HTERT RPE-1 (cell line): ENCODE measurements around the gene ZNF593OS.

Source experiments
- in situ Hi-C: fragments of 300-500 bp; cut with MboI; formaldehyde crosslinking; loops from 4 replicates; pipeline ENCODE4 v1.14.3; 2020; ENCODE audit warnings: low sequenced_read_pairs

The ZNF593OS gene

GRCh38 chr1:26171084-26172072 is at the start of gene ZNF593OS:
ZNF593OS (minus strand) TSS chr1:26171832; CDS start chr1:26171661, 171 bp downstream.
- in situ Hi-C loops: no loop called here

DNA sequence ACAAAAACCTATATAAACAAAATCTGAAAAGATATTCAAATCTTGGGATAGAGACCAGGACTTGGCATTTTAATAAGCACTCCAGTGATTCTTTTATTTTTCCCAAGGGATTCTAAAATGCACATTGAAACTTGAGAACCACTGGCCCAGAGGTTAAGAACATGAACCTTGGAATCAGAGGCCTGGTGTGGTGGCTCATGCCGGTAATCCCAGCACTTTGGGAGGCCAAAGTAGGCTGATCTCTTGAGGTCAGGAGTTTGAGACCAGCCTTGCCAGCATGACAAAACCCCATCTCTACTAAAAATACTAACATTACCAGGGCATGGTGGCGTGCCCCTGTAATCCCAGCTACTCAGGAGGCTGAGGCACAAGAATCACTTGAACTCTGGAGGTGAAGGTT is 49.5 kb upstream of the ZNF593OS start:
- in situ Hi-C loops: no loop called here

GRCh38 chr1:26220199-26220912 is 48.7 kb upstream of the ZNF593OS start:
- in situ Hi-C loops: no loop called here

DNA sequence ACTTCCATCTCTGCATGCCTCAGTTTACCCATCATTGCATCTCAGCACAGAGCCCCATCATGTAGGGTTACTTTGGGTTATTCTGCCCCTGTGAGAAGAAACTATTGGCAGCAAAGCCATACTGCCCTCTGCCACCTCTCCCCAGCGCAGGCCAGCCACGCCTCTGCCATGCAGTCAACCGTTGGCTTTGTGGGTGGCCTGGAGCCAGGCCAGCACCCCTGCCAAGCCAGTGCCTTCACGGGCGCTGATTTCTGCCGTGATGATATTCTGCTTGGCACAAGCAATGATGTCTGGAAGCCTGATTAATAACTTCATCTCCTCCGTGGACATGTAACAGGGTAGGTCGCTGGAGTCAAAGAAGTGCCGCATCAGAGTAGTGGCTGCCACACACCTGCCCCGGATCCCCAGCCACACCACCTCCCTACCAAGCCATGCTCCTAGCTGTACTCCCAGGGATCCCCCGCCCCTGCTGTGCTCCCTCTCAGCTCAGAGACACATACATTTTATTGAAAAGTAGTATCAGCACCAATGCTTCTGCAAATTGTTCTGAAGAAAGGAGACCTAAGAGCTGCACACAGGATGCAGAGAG is 47.4 kb upstream of the ZNF593OS start:
- in situ Hi-C loops: no loop called here

GRCh38 chr1:26215246-26215645 is 43.6 kb upstream of the ZNF593OS start:
- in situ Hi-C loops: no loop called here

GRCh38 chr1:26213335-26213905 is 41.8 kb upstream of the ZNF593OS start:
- in situ Hi-C loops: no loop called here

DNA sequence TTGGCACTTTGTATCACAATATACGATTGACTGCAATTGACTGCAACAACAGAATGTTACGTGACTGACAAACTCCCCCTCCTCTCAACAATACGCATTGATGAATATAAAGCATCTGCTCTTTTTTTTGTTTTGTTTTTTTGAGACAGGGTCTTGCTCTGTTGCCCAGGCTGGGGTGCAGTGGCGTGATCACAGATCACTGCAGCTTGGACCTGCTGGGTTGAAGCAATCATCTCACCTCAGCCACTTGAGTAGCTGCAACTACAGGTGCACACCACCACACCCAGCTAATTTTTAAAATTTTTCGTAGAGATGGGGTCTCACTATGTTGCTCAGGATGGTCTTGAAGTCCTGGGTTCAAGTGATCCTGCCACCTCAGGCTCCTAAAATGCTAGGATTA is 41.1 kb upstream of the ZNF593OS start:
- in situ Hi-C loops: no loop called here

GRCh38 chr1:26210147-26210870 is 38.7 kb upstream of the ZNF593OS start:
- in situ Hi-C loops: no loop called here

DNA sequence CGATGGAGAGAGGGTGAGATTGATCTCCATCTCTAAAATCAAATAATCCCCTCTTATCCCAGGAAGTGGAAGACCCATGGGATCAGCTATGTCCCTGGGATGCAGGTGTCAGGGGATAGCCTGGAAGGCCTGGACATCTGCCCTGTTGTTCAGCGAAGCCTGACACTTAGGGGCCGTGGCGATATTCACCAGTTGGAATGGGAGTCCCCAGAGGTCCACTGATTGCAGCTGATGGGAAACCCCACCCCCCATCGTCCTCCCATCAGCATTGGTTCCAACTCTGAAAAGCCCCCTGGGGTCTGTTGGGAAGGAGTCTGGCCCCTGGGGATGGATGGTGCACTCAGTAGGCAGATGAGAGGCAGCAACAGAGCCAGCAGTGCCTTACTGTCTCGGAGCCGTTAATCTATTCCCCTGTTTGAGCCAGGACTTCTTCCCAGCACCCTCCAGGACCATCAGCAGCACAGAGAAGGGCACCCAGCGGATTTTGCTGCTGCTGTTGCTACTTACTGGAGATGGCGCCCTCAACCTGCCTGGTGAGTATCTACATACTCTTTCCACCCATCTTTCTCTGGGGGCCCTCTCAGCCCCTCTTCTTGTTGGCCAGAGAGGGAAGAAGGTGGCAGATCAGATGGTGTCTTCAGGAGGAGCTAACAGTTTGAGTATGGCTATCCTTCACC is 32.1 kb upstream of the ZNF593OS start:
- in situ Hi-C loops: no loop called here

GRCh38 chr1:26200413-26200812 is 28.8 kb upstream of the ZNF593OS start:
- in situ Hi-C loops: no loop called here

DNA sequence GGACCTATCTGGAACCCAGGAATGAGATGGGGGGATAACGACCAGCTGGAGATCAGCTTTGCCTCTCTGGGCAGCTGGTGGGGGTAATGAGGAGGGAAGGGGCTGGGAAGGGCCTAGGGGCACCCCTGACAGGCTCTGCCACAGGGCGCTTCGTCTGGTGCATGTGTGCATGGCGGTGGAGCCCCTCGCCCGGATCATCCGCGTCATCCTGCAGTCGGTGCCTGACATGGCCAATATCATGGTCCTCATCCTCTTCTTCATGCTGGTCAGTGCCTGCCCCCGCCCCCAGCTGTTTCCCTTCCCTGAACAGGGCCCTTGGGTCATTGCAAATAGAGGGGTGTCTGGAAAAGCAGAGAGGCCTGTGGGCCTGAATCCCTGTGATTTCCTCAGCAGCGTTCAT is 26.2 kb upstream of the ZNF593OS start:
- in situ Hi-C loops: no loop called here

DNA sequence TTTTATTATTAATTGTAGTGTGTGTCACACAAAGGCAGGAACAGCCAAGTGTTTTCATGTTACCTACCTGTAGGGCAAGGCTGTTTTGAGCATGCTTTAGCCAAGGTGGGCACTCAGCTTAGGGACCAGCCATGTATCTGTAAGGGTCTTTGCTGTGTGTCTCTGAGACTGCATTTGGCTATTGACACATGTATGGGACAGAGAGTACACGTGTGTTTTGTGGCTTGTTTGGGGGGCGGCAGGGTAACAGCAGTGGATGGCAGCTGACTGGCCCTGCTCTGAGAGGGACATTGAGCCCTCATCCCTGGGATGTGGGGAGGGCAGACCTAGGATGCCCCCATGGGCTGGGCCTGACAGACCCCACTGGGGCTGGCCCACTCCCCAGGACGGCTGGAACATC is 25.7 kb upstream of the ZNF593OS start:
- in situ Hi-C loops: no loop called here

- in situ Hi-C loops: no loop called here
These were observed 24.2 kb upstream of the ZNF593OS start for GRCh38 chr1:26195805-26196204.

DNA sequence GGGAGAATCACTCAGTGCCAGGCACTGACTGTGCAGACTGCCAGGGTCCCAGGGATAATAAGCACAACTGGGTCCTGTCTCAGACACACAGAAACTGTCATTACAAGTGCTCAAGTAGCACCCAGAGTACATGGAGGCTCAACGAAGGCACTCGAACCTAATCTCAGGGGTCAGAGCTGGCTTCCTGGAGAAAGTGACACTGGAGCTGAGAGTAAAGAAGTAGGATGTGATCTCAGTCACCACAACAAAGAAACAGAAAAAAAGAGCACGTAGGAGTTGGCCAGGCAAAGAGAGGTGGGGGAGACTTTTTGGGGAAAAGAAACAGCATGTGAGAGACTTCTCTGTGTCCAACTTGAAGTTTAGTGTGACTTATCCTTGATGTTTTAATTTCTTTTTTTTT is 20.1 kb upstream of the ZNF593OS start:
- in situ Hi-C loops: no loop called here

DNA sequence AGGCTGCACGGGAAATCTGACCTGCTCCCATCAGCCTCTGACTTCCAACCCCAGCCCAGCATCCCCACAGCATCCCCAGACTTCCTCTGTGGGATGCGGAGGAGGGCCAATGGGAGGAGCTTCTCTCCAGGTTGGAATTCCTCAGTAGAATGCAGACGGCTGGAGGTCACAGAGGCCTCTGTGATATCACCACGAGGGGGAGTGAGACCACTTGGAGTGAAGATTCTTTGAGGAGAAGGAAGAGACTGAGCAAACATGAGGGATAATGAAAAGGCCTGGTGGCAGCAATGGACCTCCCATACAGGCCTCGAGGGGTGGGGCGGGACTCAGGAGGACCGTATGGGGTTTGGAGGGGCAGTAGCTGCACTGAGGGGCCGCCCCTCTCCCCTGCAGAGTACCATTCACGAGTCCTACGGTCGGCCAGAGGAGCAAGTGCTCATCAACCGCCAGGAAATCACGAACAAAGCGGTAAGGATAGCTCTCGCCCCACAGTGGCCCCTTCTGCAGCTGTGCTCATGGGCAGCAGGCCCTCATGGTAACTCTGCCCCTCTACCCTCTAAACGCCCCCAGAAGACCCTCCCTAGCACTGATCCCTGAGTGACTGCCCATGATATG is 18.8 kb upstream of the ZNF593OS start, which contains the start of gene CATSPER4:
TSS of gene CATSPER4 (plus strand) at position 230 of the 615 bp plus-strand sequence. CDS start at position 256, 26 bp downstream.
- in situ Hi-C loops: no loop called here

- in situ Hi-C loops: no loop called here
These were observed 18.2 kb upstream of the ZNF593OS start for GRCh38 chr1:26189751-26190275.

DNA sequence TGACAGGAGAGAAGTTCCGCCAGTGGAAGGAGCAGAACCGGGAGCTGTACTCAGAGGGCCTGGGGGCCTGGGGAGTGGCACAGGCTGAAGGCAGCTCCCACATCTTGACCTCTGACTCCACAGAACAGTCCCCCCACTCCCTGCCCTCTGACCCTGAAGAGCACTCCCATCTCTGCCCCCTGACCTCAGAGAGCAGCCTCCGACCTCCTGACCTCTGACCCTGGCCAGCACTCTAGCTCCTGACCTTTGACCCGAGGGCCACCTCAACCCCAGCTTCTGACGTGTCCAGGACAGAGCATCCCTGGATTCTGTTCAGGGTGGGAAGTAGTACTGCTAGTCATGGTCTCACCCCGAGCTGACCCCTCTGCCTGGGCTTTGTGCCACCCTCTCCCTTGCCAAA is 17.7 kb upstream of the ZNF593OS start:
- in situ Hi-C loops: no loop called here

DNA sequence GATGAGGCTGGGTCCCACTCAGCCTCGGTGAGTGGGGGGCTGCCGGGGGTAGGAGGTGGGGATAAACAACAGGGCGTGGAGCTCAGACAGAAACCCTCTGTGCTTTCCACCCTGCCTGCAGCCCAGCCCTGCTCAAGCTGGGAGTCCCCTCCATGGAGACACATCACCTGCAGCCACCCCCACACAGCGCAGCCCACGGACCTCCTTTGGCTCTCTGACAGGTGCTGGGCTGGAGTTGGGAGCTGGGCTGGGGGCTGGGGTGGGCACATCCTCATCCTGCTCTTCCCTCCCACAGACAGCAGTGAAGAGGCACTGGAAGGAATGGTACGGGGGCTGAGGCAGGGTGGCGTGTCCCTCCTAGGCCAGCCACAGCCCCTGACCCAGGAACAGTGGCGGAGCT is 16.8 kb upstream of the ZNF593OS start:
- in situ Hi-C loops: no loop called here

GRCh38 chr1:26187882-26188281 is 16.2 kb upstream of the ZNF593OS start:
- in situ Hi-C loops: no loop called here
